IPS-NIHi7 (cell line): ENCODE measurements around the gene AFM.

ENCODE experiments used
- DNase-seq: peaks from one replicate; pipeline ENCODE4 v3.0.0; 2012; ENCODE audit warnings: mixed read lengths; ENCODE audit errors: extremely low spot score

AFM gene

GRCh38 chr4:73481358-73481757, at the start of gene AFM:
Gene AFM, plus strand, starts transcription at chr4:73481745. Its CDS starts 31 bp downstream, at chr4:73481776.
- no peak for DNase-seq

- no peak for DNase-seq
These were observed 49.8 kb upstream of the AFM start for GRCh38 chr4:73431813-73432168.

- no peak for DNase-seq
These were observed 49.2 kb upstream of the AFM start for GRCh38 chr4:73432169-73433000.

- DNase-seq, result no peak
These were observed 48.4 kb upstream of the AFM start for GRCh38 chr4:73433140-73433539.

- peak; percentile 38 for DNase-seq
These were observed 47.2 kb upstream of the AFM start for GRCh38 chr4:73434311-73434710.

GRCh38 chr4:73435984-73436383, 45.6 kb upstream of the AFM start, which contains the start of gene AFP:
Gene AFP, plus strand, starts transcription at chr4:73436221. Its CDS starts 42 bp downstream, at chr4:73436263.
- DNase-seq, result no peak

GRCh38 chr4:73436674-73437557, 44.6 kb upstream of the AFM start:
- no peak for DNase-seq

- no peak for DNase-seq
These were observed 44.0 kb upstream of the AFM start for GRCh38 chr4:73437558-73437956.

GRCh38 chr4:73438048-73438447, 43.5 kb upstream of the AFM start:
- DNase-seq, result no peak

GRCh38 chr4:73438582-73439215, 42.8 kb upstream of the AFM start:
- DNase-seq, result no peak

- DNase-seq, result no peak
These were observed 42.1 kb upstream of the AFM start for GRCh38 chr4:73439445-73439844.

- no peak for DNase-seq
These were observed 41.6 kb upstream of the AFM start for GRCh38 chr4:73439991-73440390.

GRCh38 chr4:73440653-73441052, 40.9 kb upstream of the AFM start:
- DNase-seq, result no peak

- no peak for DNase-seq
These were observed 39.3 kb upstream of the AFM start for GRCh38 chr4:73442275-73442674.

GRCh38 chr4:73443224-73443623, 38.3 kb upstream of the AFM start:
- no peak for DNase-seq

- DNase-seq, result no peak
These were observed 35.9 kb upstream of the AFM start for GRCh38 chr4:73445383-73446335.

- peak; percentile 36 for DNase-seq
These were observed 35.1 kb upstream of the AFM start for GRCh38 chr4:73446336-73446938.

GRCh38 chr4:73447671-73448070, 33.9 kb upstream of the AFM start:
- no peak for DNase-seq

GRCh38 chr4:73448448-73449203, 32.9 kb upstream of the AFM start:
- no peak for DNase-seq
